Measurements from ENCODE around the gene IFNL1.
"Not testable (repeated sequence)": the region's sequence is repeated elsewhere in the genome, so short reads cannot be mapped to it uniquely, and the experiment has no call there.

IFNL1 gene

GRCh38 chr19:39332293-39332692 is 36.1 kb downstream of the IFNL1 start:
- DNase-seq (ENCODE audit: low spot score), result no peak

- DNase-seq (ENCODE audit: low spot score), result not testable (repeated sequence)
Observed at GRCh38 chr19:39332738-39333137, 36.5 kb downstream of the IFNL1 start.

GRCh38 chr19:39333507-39333906 is 37.3 kb downstream of the IFNL1 start:
- DNase-seq (ENCODE audit: low spot score), result no peak

- DNase-seq (ENCODE audit: low spot score), result no peak
Observed at GRCh38 chr19:39334444-39334976, 38.3 kb downstream of the IFNL1 start.

GRCh38 chr19:39335168-39335548 is 39.0 kb downstream of the IFNL1 start:
- DNase-seq (ENCODE audit: low spot score), result no peak

GRCh38 chr19:39336483-39336882 is 40.3 kb downstream of the IFNL1 start:
- no peak for DNase-seq (ENCODE audit: low spot score)

GRCh38 chr19:39339674-39340073 is 43.5 kb downstream of the IFNL1 start:
- DNase-seq (ENCODE audit: low spot score), result no peak

GRCh38 chr19:39340156-39340555 is 43.9 kb downstream of the IFNL1 start:
- DNase-seq (ENCODE audit: low spot score), result not testable (repeated sequence)

GRCh38 chr19:39341129-39341718 is 45.0 kb downstream of the IFNL1 start:
- DNase-seq (ENCODE audit: low spot score), result no peak

- peak; percentile 95 for DNase-seq (ENCODE audit: low spot score)
Observed at GRCh38 chr19:39341719-39342604, 45.8 kb downstream of the IFNL1 start, which contains the start of gene SAMD4B. SAMD4B (plus strand) TSS chr19:39342421; CDS start chr19:39356894, 14,473 bp downstream.

- no peak for DNase-seq (ENCODE audit: low spot score)
Observed at GRCh38 chr19:39342647-39343305, 46.6 kb downstream of the IFNL1 start.

GRCh38 chr19:39345956-39346355 is 49.7 kb downstream of the IFNL1 start:
- no peak for DNase-seq (ENCODE audit: low spot score)

- no peak for DNase-seq (ENCODE audit: low spot score)
Observed at GRCh38 chr19:39347332-39348164, 51.3 kb downstream of the IFNL1 start.

All from COLO829 (cell line).